Omental fat pad (tissue), 4 donors: Measurements from ENCODE around the gene PNPLA5. TPM values are rescaled to one million over a fixed set of nuclear protein-coding genes. Genes with fewer than 3 reads are reported as not detected.

Source experiments
- ATAC-seq: fragments of 150-250 bp; one replicate; pipeline ENCODE4 v1.9.1; 2016; ENCODE audit warnings: mild to moderate bottlenecking, moderate library complexity; ENCODE audit not compliant: low FRiP score
- DNase-seq: peaks from one replicate; pipeline ENCODE4 v3.0.0-alpha.2; 2019; ENCODE audit warnings: low spot score
- total RNA-seq, 4 donors: library from RNA; depleted of rRNA; stranded (reverse); fragments of >200 nt; gene quantifications; one replicate each; pipeline ENCODE4 v1.1.0, GENCODE V29; 2016
- TF ChIP-seq, protein P1 (sequence below), 3 donors: fragments of 450-650 bp; IDR thresholded peaks; one replicate each; pipeline ENCODE4 v1.5.1; 2016 to 2017; ENCODE audit warnings: antibody characterized with exemption in 3 of 3, mild to moderate bottlenecking in 3 of 3, moderate library complexity in 2 of 3

PNPLA5 gene
- total RNA-seq, 4 donors from 2014 or later, result not detected

DNA sequence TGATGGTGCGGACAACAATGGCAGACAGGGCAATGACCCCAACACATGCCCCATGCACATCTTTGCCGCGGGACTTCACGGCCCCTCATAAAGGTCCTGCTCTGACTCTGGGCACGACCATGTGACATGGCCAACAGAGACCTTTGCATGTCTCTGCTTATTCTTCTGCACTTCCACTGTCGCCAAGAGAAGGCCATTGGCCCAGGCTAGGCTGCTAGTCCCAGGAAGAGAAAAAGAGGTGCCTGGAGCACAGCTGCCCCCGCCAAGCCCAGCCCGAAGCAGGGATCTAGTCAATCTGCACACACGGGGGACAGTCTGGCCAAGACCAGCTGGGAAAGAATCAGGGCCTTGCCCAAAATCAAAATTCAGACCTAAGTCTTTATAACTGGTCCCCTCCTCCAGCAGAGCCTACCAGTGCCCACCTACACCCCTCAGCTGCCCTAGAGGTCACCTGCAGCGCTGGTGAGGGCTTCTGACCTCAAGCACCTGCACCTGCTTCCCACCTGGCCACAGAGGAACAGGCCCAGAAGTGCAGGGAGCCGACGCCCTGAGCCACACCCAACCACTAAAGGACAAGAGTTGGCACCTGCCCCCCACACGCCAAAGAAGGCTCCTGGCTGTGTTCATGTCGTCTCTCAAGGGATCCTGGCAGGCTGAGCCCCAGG, 37.6 kb downstream of the PNPLA5 start:
- ATAC-seq (no peak), DNase-seq (no peak)
- TF ChIP-seq, protein P1, sequence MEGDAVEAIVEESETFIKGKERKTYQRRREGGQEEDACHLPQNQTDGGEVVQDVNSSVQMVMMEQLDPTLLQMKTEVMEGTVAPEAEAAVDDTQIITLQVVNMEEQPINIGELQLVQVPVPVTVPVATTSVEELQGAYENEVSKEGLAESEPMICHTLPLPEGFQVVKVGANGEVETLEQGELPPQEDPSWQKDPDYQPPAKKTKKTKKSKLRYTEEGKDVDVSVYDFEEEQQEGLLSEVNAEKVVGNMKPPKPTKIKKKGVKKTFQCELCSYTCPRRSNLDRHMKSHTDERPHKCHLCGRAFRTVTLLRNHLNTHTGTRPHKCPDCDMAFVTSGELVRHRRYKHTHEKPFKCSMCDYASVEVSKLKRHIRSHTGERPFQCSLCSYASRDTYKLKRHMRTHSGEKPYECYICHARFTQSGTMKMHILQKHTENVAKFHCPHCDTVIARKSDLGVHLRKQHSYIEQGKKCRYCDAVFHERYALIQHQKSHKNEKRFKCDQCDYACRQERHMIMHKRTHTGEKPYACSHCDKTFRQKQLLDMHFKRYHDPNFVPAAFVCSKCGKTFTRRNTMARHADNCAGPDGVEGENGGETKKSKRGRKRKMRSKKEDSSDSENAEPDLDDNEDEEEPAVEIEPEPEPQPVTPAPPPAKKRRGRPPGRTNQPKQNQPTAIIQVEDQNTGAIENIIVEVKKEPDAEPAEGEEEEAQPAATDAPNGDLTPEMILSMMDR (IDR thresholded peaks at IDR 0.05), result no peak

DNA sequence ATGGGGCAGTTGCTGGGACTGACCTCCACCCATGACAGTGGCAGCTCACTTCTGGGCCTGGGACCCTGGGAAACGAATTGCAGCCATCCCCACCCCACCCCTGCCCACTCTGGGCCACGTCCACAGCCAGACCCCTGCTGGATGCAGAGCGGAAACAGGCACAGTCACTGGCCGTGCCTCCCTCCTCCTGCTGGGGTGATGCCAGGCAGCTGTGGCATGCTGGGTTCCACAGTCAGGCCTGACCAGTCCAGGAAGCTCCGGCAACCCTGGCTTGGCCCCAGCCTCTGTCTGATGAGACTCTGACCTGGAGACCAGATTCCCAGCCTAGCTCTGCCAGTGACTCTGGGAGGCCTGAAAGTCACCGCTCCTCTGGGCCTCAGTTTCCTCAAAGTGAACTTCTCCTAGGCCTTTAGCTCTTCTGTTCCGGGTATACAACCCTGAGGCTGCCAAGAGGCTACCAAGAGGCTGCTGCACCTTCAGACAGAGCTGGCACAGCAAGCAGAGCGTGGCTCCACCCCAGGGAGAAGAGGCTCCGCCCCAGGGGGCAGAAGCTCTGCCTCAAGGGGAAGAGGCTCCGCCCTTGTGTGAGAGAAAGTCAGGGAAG, 38.4 kb downstream of the PNPLA5 start:
- DNase-seq (no peak), ATAC-seq (no peak)
- TF ChIP-seq, protein P1 (IDR thresholded peaks at IDR 0.05), result no peak

DNA sequence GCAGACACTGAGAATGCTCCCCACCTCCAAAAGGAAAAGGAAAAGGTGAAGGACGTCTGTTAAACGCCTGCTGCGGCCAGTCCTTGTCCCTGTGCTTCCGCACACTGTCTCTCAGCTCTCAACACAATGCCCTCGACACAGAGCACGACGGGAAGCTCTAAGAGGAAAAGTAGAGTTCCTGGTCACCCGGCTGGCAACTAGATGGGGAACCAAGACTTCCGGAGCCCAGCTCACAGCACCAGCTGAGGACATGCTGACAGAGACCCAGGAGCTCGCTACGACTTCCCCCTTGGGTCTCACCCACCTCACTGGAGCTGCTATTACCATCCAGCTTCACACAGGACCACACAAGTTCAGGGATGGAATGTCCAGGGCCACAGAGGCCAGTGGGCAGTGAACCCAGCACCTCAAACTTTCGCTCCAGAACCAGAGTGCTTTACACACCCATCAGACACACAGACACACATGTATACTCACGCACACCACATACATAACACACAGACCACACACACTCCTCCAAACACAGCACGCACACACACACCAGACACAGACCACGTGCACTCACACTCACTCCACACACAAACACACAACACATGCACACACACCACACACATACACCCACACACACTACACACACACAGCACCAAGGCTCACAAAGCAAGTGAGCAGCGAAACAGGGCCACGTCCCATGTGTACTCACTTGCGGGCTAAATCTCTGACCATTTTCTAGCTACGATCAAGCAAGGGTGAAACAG, 39.1 kb downstream of the PNPLA5 start:
- DNase-seq (no peak), ATAC-seq (no peak)
- TF ChIP-seq, protein P1 (IDR thresholded peaks at IDR 0.05), result no peak

DNA sequence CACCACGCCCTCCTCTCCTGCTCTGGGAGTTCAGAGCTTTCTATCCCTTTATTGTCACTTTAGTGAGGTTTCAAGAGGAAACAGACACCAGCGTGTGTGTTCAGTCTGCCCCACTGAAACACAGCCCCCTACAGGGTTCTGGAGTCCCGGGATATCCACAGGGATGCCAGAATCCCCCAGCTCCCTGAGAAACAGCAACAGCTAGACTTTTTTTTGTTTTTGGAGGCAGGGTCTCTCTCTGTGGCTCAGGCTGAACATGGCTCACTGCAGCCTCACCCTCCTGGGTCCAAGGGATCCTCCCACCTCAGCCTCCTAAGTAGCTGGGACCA, 39.9 kb downstream of the PNPLA5 start:
- DNase-seq (no peak), ATAC-seq (no peak)
- TF ChIP-seq, protein P1 (IDR thresholded peaks at IDR 0.05), result no peak

DNA sequence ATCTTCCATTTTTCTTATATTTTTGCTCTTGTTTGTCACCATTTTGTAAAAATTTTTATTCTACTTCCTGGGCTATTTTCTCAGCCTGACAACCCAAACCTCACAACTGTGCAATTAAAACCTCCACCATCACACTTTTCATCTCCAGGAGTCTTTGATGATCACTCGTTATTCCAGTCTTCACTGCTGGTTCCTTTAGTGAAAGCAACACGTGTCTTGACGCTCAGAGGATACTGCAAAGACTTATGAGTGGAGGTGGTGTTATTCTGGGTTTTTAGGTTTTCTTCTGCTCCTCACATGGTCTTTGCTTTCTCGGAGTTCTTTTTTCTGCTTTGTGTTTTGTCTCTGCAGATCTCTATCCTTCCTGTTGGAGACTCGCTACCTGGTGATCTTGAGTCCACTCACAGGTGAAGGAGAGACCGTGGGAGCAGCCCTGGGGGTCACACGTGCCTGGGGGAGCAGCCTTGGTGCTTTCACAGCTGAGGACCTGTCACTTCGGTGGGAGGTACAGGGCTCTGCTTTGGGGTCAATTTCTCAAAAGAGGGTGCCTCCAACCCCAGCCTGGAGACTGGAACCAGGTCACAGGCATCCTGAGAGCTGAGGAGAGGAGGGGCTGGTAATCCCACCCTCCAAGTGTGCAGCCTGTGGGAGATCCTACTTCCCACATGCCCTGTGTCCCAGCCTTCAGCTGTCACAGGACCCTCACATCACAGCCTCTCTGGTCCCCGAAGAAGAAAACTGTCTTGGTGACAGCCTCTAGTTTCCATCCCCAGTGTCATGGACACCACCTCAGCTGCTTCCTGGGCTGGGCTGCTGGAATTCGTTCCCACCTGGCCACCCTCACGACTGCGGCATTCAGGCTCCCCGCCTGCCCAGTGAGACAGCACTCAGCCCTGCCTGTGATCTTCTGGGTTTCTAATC, 40.5 kb downstream of the PNPLA5 start:
- TF ChIP-seq, protein P1 (IDR thresholded peaks at IDR 0.05), result no peak
- no peak for DNase-seq
- ATAC-seq, result no peak

DNA sequence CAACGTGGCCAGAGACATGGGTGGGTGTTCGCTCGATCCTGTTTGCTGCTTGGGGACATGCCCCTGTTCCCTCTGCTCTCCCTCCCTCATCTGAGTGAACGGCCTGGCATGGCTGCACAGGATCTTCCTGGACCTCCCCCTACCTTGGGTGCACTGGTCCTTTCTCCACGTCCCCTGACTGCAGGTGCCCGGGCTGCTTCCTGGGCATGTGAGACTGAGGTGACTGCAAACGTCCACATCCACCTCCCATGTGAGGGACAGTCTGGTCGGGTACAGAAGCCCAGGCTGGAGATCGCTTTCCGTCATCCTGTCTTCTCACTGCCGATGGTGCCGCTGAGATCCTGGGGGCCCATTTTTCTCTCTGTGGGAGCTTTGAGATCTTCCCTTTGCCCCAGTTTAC, 41.3 kb downstream of the PNPLA5 start:
- ATAC-seq, result no peak
- TF ChIP-seq, protein P1 (IDR thresholded peaks at IDR 0.05), result no peak
- no peak for DNase-seq
